H1 (cell line): ENCODE measurements around the gene GSTT2. TPM values are rescaled to one million over a fixed set of nuclear protein-coding genes. Genes with fewer than 3 reads are reported as not detected.
"Not testable (repeated sequence)": the region's sequence is repeated elsewhere in the genome, so short reads cannot be mapped to it uniquely, and the experiment has no call there.

Experiments used
- CTCF ChIA-PET: fragments of 300-600 bp; sonication (Branson Sonifier 250); formaldehyde crosslinking; loops from one replicate; lab custom pipeline; 2021; ENCODE audit not compliant: partially characterized antibody; lab: Charles Lee
- POLR2A ChIA-PET: fragments of 300-600 bp; sonication (Branson Sonifier 250); formaldehyde crosslinking; loops from one replicate; lab custom pipeline; 2021; ENCODE audit warnings: inconsistent platforms; ENCODE audit not compliant: partially characterized antibody; lab: Charles Lee
- DNase-seq, 2 experiments: peaks; one replicate each; pipeline versions ENCODE4 v3.0.0 to v3.0.0-alpha.2; 2010 to 2022; ENCODE audit warnings: low spot score in 2 of 2, low read depth in 1 of 2, mixed read lengths in 1 of 2
- FAIRE-seq: peaks from 2 replicates; lab custom pipeline; 2011; peaks lifted over from hg19 to GRCh38; lab: Jason Lieb, UNC
- H2AFZ ChIP-seq: 2 replicates; pipeline ENCODE4 v1.8.1; 2012; ENCODE audit warnings: low read length, inconsistent platforms
- H2AK5ac ChIP-seq: 2 replicates; pipeline ENCODE4 v1.6.1; 2013; ENCODE audit warnings: low read depth, low read length
- H2BK120ac ChIP-seq: replicated peaks from 2 replicates; pipeline ENCODE3; 2013; ENCODE audit warnings: low read depth, low read length, inconsistent platforms
- H2BK12ac ChIP-seq: 2 replicates; pipeline ENCODE4 v1.6.1; 2013; ENCODE audit warnings: low read depth, low read length
- H2BK15ac ChIP-seq: 2 replicates; pipeline ENCODE4 v1.6.1; 2013; ENCODE audit warnings: low read length
- H2BK20ac ChIP-seq: 2 replicates; pipeline ENCODE4 v1.6.1; 2013; ENCODE audit warnings: low read length
- H2BK5ac ChIP-seq: 2 replicates; pipeline ENCODE4 v1.6.1; 2013; ENCODE audit warnings: low read depth, low read length
- H3K14ac ChIP-seq: 2 replicates; pipeline ENCODE4 v1.6.1; 2013; ENCODE audit warnings: inconsistent platforms; ENCODE audit not compliant: insufficient read length
- H3K18ac ChIP-seq: 2 replicates; pipeline ENCODE4 v1.6.1; 2013; ENCODE audit warnings: low read length; ENCODE audit errors: extremely low read depth
- H3K23ac ChIP-seq: 2 replicates; pipeline ENCODE4 v1.6.1; 2013; ENCODE audit warnings: inconsistent platforms; ENCODE audit not compliant: insufficient read length
- H3K23me2 ChIP-seq: 2 replicates; pipeline ENCODE4 v1.6.1; 2013; ENCODE audit warnings: low read depth, low read length
- H3K27ac ChIP-seq: 2 replicates; pipeline ENCODE4 v1.6.1; 2011; ENCODE audit warnings: low read depth, low read length, inconsistent platforms
- H3K27me3 ChIP-seq, 4 experiments: replicated peaks in 1 of 4; 1 replicate in 1 of 4; 2 replicates in 3 of 4; pipeline versions ENCODE4 v1.6.1 to v1.8.1; 2011 to 2013; ENCODE audit warnings: low read length in 3 of 4, mild to moderate bottlenecking in 3 of 4, inconsistent platforms in 2 of 4, mixed read lengths in 2 of 4, moderate library complexity in 1 of 4; ENCODE audit not compliant: control insufficient read depth in 3 of 4, insufficient read depth in 3 of 4; ENCODE audit errors: extremely low read depth in 1 of 4
- H3K36me3 ChIP-seq, 4 experiments: 2 replicates each; pipeline versions ENCODE4 v1.6.1 to v1.8.1; 2011 to 2013; ENCODE audit warnings: mild to moderate bottlenecking in 4 of 4, low read length in 3 of 4, moderate library complexity in 2 of 4, control low read depth in 1 of 4, inconsistent platforms in 1 of 4; ENCODE audit not compliant: insufficient read depth in 4 of 4, control insufficient read depth in 2 of 4
- H3K4ac ChIP-seq: replicated peaks from 2 replicates; pipeline ENCODE3; 2013; ENCODE audit warnings: low read length, low read depth, mixed read lengths, inconsistent platforms; ENCODE audit not compliant: insufficient read length
- H3K4me1 ChIP-seq, 4 experiments: replicated peaks in 1 of 4; 1 replicate in 1 of 4; 2 replicates in 3 of 4; pipeline versions ENCODE4 v1.6.1 to v1.8.1; 2011 to 2013; ENCODE audit warnings: low read length in 3 of 4, inconsistent platforms in 2 of 4, mixed read lengths in 1 of 4; ENCODE audit not compliant: insufficient read depth in 4 of 4, control insufficient read depth in 3 of 4
- H3K4me2 ChIP-seq, 2 experiments: 2 replicates each; pipeline versions ENCODE4 v1.6.1 to v1.8.1; 2011 to 2013; ENCODE audit warnings: low read depth in 2 of 2, low read length in 2 of 2, control low read depth in 1 of 2, inconsistent platforms in 1 of 2, mild to moderate bottlenecking in 1 of 2; ENCODE audit not compliant: insufficient read depth in 1 of 2
- H3K4me3 ChIP-seq, 4 experiments: fragments of 200-600, 300-600 bp in 1 of 4; sonication (generic), shearing (Covaris generic), sonication (Bioruptor Twin) in 1 of 4; 2 replicates each; pipeline versions ENCODE4 v1.5.1 to v1.8.1; 2011 to 2016; ENCODE audit warnings: low read length in 4 of 4, low read depth in 3 of 4, control low read depth in 2 of 4, inconsistent platforms in 2 of 4, mild to moderate bottlenecking in 2 of 4, mixed read lengths in 1 of 4, moderate library complexity in 1 of 4; ENCODE audit not compliant: insufficient read depth in 2 of 4; ENCODE audit errors: extremely low read depth in 1 of 4
- H3K56ac ChIP-seq: replicated peaks from 2 replicates; pipeline ENCODE3; 2013; ENCODE audit warnings: low read depth, mild to moderate bottlenecking, mixed read lengths, low read length, inconsistent platforms; ENCODE audit not compliant: insufficient read length
- H3K79me1 ChIP-seq: 2 replicates; pipeline ENCODE4 v1.6.1; 2013; ENCODE audit warnings: low read depth, low read length, control low read depth
- H3K79me2 ChIP-seq, 2 experiments: 2 replicates each; pipeline versions ENCODE4 v1.6.1 to v1.8.1; 2012 to 2013; ENCODE audit warnings: low read length in 2 of 2, mild to moderate bottlenecking in 2 of 2, inconsistent platforms in 1 of 2; ENCODE audit not compliant: insufficient read depth in 2 of 2, control insufficient read depth in 1 of 2
- H3K9ac ChIP-seq, 4 experiments: replicated peaks in 1 of 4; 1 replicate in 1 of 4; 2 replicates in 3 of 4; pipeline versions ENCODE4 v1.6.1 to v1.8.1; 2011 to 2013; ENCODE audit warnings: low read depth in 3 of 4, low read length in 3 of 4, control low read depth in 2 of 4, mild to moderate bottlenecking in 2 of 4, moderate library complexity in 2 of 4, inconsistent platforms in 1 of 4; ENCODE audit errors: extremely low read depth in 1 of 4
- H3K9me3 ChIP-seq, 2 experiments: 2 replicates each; pipeline versions ENCODE4 v1.6.1 to v1.8.1; 2012 to 2013; ENCODE audit warnings: mild to moderate bottlenecking in 2 of 2, moderate library complexity in 2 of 2, control low read depth in 1 of 2, inconsistent platforms in 1 of 2, low read depth in 1 of 2, low read length in 1 of 2, mixed read lengths in 1 of 2; ENCODE audit not compliant: insufficient read depth in 2 of 2
- H4K20me1 ChIP-seq, 2 experiments: replicated peaks in 1 of 2; 2 replicates each; pipeline versions ENCODE3 to v1.8.1; 2011 to 2013; ENCODE audit warnings: inconsistent platforms in 2 of 2, low read length in 2 of 2, mild to moderate bottlenecking in 1 of 2; ENCODE audit not compliant: insufficient read depth in 2 of 2, control insufficient read depth in 1 of 2
- H4K5ac ChIP-seq: 2 replicates; pipeline ENCODE4 v1.6.1; 2013; ENCODE audit warnings: low read length, low read depth, mixed read lengths, inconsistent platforms; ENCODE audit not compliant: insufficient read length
- H4K8ac ChIP-seq: 2 replicates; pipeline ENCODE4 v1.8.0; 2013; ENCODE audit warnings: mild to moderate bottlenecking, moderate library complexity, low read length, inconsistent platforms; ENCODE audit not compliant: insufficient read depth; ENCODE audit errors: extremely low read depth
- H4K91ac ChIP-seq: replicated peaks from 2 replicates; pipeline ENCODE3; 2013; ENCODE audit warnings: low read length, mixed read lengths, inconsistent platforms; ENCODE audit not compliant: insufficient read length
- WGBS, 2 experiments: shearing (Covaris generic) in 1 of 2; methylation state at CpG; one replicate each; pipeline versions ENCODE4 v1.1.6 to v1.1.7; 2013 to 2015; ENCODE audit warnings: low lambda C conversion rate in 2 of 2, mixed read lengths in 2 of 2, inconsistent platforms in 1 of 2, low coverage in 1 of 2, missing lambda C conversion rate in 1 of 2; ENCODE audit not compliant: insufficient replicate concordance in 2 of 2, insufficient coverage in 1 of 2, insufficient read length in 1 of 2; ENCODE audit errors: extremely low coverage in 1 of 2, missing lambda C conversion rate in 1 of 2; 5-methylcytosine and 5-hydroxymethylcytosine counted together
- polyA plus RNA-seq, 7 experiments: library from polyadenylated mRNA; depleted of rRNA in 3 of 7; stranded (reverse) in 5 of 7; unstranded in 2 of 7; fragments of >200 nt in 5 of 7; fragments of 200-250 nt in 2 of 7; gene quantifications; 1 replicate in 5 of 7; 2 replicates in 1 of 7; 4 replicates in 1 of 7; pipeline versions ENCODE4 v1.2.1 to v1.2.3, GENCODE V29; 2011 to 2013; ENCODE audit warnings: missing spikeins in 2 of 7, mixed read lengths in 2 of 7
- total RNA-seq: library from RNA; stranded (reverse); fragmentation: NEBNext Ultra II Directional; extraction: Animal tissue kit (Norgen Biotek cat#: 25700); gene quantifications from 2 replicates; pipeline ENCODE4 v1.2.1, GENCODE V29; 2021

GSTT2 gene
- total and polyA plus RNA-seq, 2 of the 8 experiments (the other 6 are each of a cell fraction or from before 2014, with no cell fraction given) = 1.1 to 1.5 TPM

DNA sequence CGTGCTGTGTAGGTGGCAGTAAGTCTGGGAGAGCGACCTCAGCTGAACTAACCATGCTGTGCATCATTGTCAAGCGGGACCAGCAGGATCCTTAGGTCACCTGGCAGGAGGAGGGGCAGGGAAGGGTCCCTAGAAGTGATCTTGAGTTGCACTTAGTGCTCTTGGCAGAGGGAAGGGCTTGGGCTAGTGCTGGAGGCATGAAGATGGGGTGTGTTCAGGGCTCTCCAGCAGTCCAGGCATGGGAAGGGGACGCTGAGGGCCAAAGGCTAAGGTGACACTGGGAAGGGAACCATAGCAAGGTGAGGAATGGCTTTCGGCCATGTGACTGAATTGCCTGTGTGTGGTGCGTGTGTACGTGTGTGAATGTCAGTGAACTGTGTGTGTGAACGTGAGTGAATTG, 6.2 kb downstream of the GSTT2 start:
- H3K4me1 ChIP-seq, H3K23ac ChIP-seq, H3K79me1 ChIP-seq, H2BK120ac ChIP-seq, H2BK15ac ChIP-seq, H4K20me1 ChIP-seq, POLR2A ChIA-PET, H3K27me3 ChIP-seq, H2BK12ac ChIP-seq, H3K4me3 ChIP-seq, H3K56ac ChIP-seq, H3K4me2 ChIP-seq, H3K9me3 ChIP-seq, H3K9ac ChIP-seq, CTCF ChIA-PET, H4K91ac ChIP-seq, H3K4ac ChIP-seq, H3K14ac ChIP-seq, DNase-seq, H3K18ac ChIP-seq, H4K8ac ChIP-seq, H3K36me3 ChIP-seq, FAIRE-seq, H4K5ac ChIP-seq, H2AK5ac ChIP-seq, H3K79me2 ChIP-seq, H3K27ac ChIP-seq, H3K23me2 ChIP-seq, H2AFZ ChIP-seq, H2BK5ac ChIP-seq, H2BK20ac ChIP-seq: not testable (repeated sequence)
- 70% methylated on average over 4 of the region's 8 CpGs; no CpG with 5 or more reads in 1 of the 2 experiments for WGBS, 2 experiments

DNA sequence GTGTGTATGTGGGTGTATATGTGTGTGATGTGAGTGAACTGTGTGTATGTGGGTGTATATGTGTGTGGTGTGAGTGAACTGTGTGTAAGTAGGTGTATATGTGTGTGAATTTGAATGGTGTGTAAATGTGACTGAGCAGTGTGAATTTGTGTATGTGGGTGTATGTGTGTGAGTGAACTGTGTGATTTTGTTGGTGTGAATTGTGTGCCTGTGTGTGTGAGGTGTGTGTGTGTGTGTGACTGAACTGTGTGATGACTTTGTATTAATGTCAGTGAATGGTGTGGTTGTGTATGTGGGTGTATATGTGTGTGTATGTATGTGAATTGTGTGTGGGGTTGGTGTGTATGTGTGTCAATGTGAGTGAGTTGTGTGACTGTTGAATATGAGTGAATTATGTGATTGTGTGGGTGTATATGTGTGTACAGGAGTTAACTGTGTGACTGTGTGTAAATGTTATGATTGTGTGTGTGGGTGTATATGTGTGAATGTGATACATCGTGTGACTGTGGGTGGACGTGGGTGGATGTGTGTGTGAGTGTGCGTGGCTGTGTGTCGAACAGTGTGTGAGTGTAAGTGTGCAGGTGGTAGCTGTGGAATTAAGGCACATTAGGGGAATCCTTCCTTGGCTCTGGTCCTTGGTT, 6.7 kb downstream of the GSTT2 start:
- H2BK20ac ChIP-seq, H2AFZ ChIP-seq, H3K79me2 ChIP-seq, H2BK120ac ChIP-seq, H3K18ac ChIP-seq, H3K4me3 ChIP-seq, H3K9me3 ChIP-seq, H3K27me3 ChIP-seq, H3K9ac ChIP-seq, H2BK15ac ChIP-seq, H2BK12ac ChIP-seq, POLR2A ChIA-PET, H3K56ac ChIP-seq, H2BK5ac ChIP-seq, H4K5ac ChIP-seq, H2AK5ac ChIP-seq, H3K4me1 ChIP-seq, H3K4ac ChIP-seq, H4K8ac ChIP-seq, H3K23ac ChIP-seq, H3K14ac ChIP-seq, H4K91ac ChIP-seq, H3K79me1 ChIP-seq, H3K36me3 ChIP-seq, DNase-seq, H3K4me2 ChIP-seq, H3K23me2 ChIP-seq, H4K20me1 ChIP-seq, H3K27ac ChIP-seq, CTCF ChIA-PET: not testable (repeated sequence)
- WGBS, 2 experiments = 100% methylated on average over 4 of the region's 4 CpGs; no CpG with 5 or more reads in 1 of the 2 experiments
- FAIRE-seq = peak; percentile 65
